GM20000 (cell line): ENCODE data around the gene FGD5.

Experiments
- DNase-seq: peaks from one replicate; pipeline ENCODE4 v3.0.0; 2012; ENCODE audit warnings: low spot score
- CTCF ChIP-seq: IDR thresholded peaks from 2 replicates; pipeline ENCODE4 v1.5.1; 2012; ENCODE audit warnings: mild to moderate bottlenecking, control low read depth; ENCODE audit errors: extremely low read depth, missing control alignments

Gene FGD5

GRCh38 chr3:14875411-14876175, 56.8 kb downstream of the FGD5 start:
- TF ChIP-seq CTCF: no peak
- no peak for DNase-seq

- no peak for DNase-seq
- TF ChIP-seq CTCF: no peak
Measured at GRCh38 chr3:14876921-14877333, 58.2 kb downstream of the FGD5 start.

- no peak for TF ChIP-seq CTCF
- no peak for DNase-seq
Measured at GRCh38 chr3:14877469-14877868, 58.7 kb downstream of the FGD5 start.

- TF ChIP-seq CTCF: no peak
- no peak for DNase-seq
Measured at GRCh38 chr3:14879211-14879874, 60.6 kb downstream of the FGD5 start.

- TF ChIP-seq CTCF: no peak
- no peak for DNase-seq
Measured at GRCh38 chr3:14880447-14881106, 61.8 kb downstream of the FGD5 start.

- TF ChIP-seq CTCF: no peak
- no peak for DNase-seq
Measured at GRCh38 chr3:14883226-14883625, 64.5 kb downstream of the FGD5 start.

GRCh38 chr3:14884665-14885064, 65.9 kb downstream of the FGD5 start:
- no peak for TF ChIP-seq CTCF
- DNase-seq: no peak
